Measurements from ENCODE around the gene CYP26C1.

GRCh38 chr10:93079663-93080349 lies 19.2 kb downstream of the CYP26C1 start:
- TF ChIP-seq CTCF (IDR thresholded peaks at IDR 0.05 in 4 of 5, conservative IDR thresholded peaks at IDR 0.05 in 1 of 5) (no peak), POLR2A (IDR thresholded peaks at IDR 0.05) (no peak)
